Cerebellar cortex (tissue), 1 donor: ENCODE data around the gene SPACA7.

ENCODE experiments used
- DNase-seq: peaks from one replicate; pipeline ENCODE4 v3.0.0-alpha.2; 2015; ENCODE audit warnings: low spot score

SPACA7 gene

GRCh38 chr13:112447761-112448603, 71.8 kb downstream of the SPACA7 start:
- no peak for DNase-seq

- no peak for DNase-seq
Measured at GRCh38 chr13:112448621-112449544, 72.7 kb downstream of the SPACA7 start.

GRCh38 chr13:112449545-112449930, 73.4 kb downstream of the SPACA7 start:
- DNase-seq: no peak

GRCh38 chr13:112450118-112450903, 74.2 kb downstream of the SPACA7 start:
- no peak for DNase-seq

GRCh38 chr13:112450904-112451240, 74.7 kb downstream of the SPACA7 start:
- DNase-seq: no peak

- no peak for DNase-seq
Measured at GRCh38 chr13:112451512-112452379, 75.6 kb downstream of the SPACA7 start.

GRCh38 chr13:112452380-112453206, 76.4 kb downstream of the SPACA7 start:
- DNase-seq: no peak

- no peak for DNase-seq
Measured at GRCh38 chr13:112453207-112453829, 77.2 kb downstream of the SPACA7 start.

GRCh38 chr13:112453874-112454647, 77.9 kb downstream of the SPACA7 start:
- no peak for DNase-seq

GRCh38 chr13:112454648-112455334, 78.6 kb downstream of the SPACA7 start:
- no peak for DNase-seq

- DNase-seq: no peak
Measured at GRCh38 chr13:112455476-112456059, 79.4 kb downstream of the SPACA7 start.

- no peak for DNase-seq
Measured at GRCh38 chr13:112456138-112457056, 80.2 kb downstream of the SPACA7 start.

GRCh38 chr13:112457081-112457480, 80.9 kb downstream of the SPACA7 start:
- DNase-seq: no peak

GRCh38 chr13:112457485-112457884, 81.3 kb downstream of the SPACA7 start:
- no peak for DNase-seq

- no peak for DNase-seq
Measured at GRCh38 chr13:112462408-112462807, 86.3 kb downstream of the SPACA7 start.

GRCh38 chr13:112464720-112465119, 88.6 kb downstream of the SPACA7 start:
- DNase-seq: no peak
